Transverse colon (tissue), 4 donors: ENCODE results near the gene S100A5. TPM values are rescaled to one million over a fixed set of nuclear protein-coding genes. Genes with fewer than 3 reads are reported as not detected.
"Not testable (repeated sequence)": the region's sequence is repeated elsewhere in the genome, so short reads cannot be mapped to it uniquely, and the experiment has no call there.

ENCODE experiments used
- DNase-seq: peaks from one replicate; pipeline ENCODE4 v3.0.0-alpha.2; 2019
- H3K27ac ChIP-seq, 4 donors: fragments of 200-600 bp; sonication (generic); 2 replicates each; pipeline ENCODE4 v1.5.1; 2016 to 2018; ENCODE audit warnings: inconsistent platforms in 4 of 4
- H3K27me3 ChIP-seq: fragments of 200-600 bp; sonication (generic); 2 replicates; pipeline ENCODE4 v1.5.1; 2017; ENCODE audit warnings: inconsistent platforms
- H3K36me3 ChIP-seq, 4 donors: fragments of 200-600 bp; sonication (generic); 2 replicates each; pipeline ENCODE4 v1.5.1; 2017 to 2019; ENCODE audit warnings: inconsistent platforms in 4 of 4
- H3K4me1 ChIP-seq, 4 donors: fragments of 200-600 bp; sonication (generic); 2 replicates each; pipeline ENCODE4 v1.5.1; 2017 to 2020; ENCODE audit warnings: inconsistent platforms in 4 of 4
- H3K4me3 ChIP-seq, 4 donors: fragments of 200-600 bp; sonication (generic); 1 replicate in 1 of 4; 2 replicates in 3 of 4; pipeline versions ENCODE4 v1.5.1 to v1.6.1; 2017 to 2019; ENCODE audit warnings: inconsistent platforms in 4 of 4
- H3K9me3 ChIP-seq, 2 donors: fragments of 200-600 bp; sonication (generic); 2 replicates each; pipeline ENCODE4 v1.5.1; 2017 to 2019; ENCODE audit warnings: inconsistent platforms in 2 of 2
- CTCF ChIP-seq, 5 experiments: fragments of 200-600 bp in 3 of 5; fragments of 450-650 bp in 2 of 5; sonication (generic) in 3 of 5; IDR thresholded peaks; 1 replicate in 2 of 5; 2 replicates in 3 of 5; pipeline ENCODE4 v1.5.1; 2016 to 2017; ENCODE audit warnings: antibody characterized with exemption in 5 of 5, inconsistent platforms in 3 of 5, mild to moderate bottlenecking in 2 of 5, moderate library complexity in 1 of 5
- EP300 ChIP-seq: sonication (generic); formaldehyde crosslinking; IDR thresholded peaks from one replicate; pipeline ENCODE4 v1.6.1; 2017; ENCODE audit warnings: antibody characterized with exemption, low read depth
- POLR2A ChIP-seq: fragments of 450-650 bp; IDR thresholded peaks from one replicate; pipeline ENCODE4 v1.6.1; 2016; ENCODE audit warnings: antibody characterized with exemption, mild to moderate bottlenecking, moderate library complexity
- POLR2AphosphoS5 ChIP-seq, 3 donors: sonication (generic); formaldehyde crosslinking; IDR thresholded peaks; one replicate each; pipeline ENCODE4 v1.6.1; 2016; ENCODE audit warnings: antibody characterized with exemption in 3 of 3
- WGBS, 2 donors: methylation state at CpG; one replicate each; pipeline ENCODE4 v1.1.5; 2018; ENCODE audit warnings: low coverage in 1 of 2; 5-methylcytosine and 5-hydroxymethylcytosine counted together
- in situ Hi-C, 4 donors: fragments of 200-750 bp; cut with MboI; loops; one replicate each; pipeline versions ENCODE4 v1.15.0 to v1.15.1; 2017; ENCODE audit warnings: low sequenced_read_pairs in 3 of 4, low pct_ligation_motif_present in 1 of 4, low pct_unique_long_range_greater_than_20kb in 1 of 4
- intact Hi-C: fragments of 100-400 bp; cut with DNase I; formaldehyde crosslinking; loops from one replicate; pipeline ENCODE4 v1.15.1; 2023; ENCODE audit warnings: low total_unique reads
- total RNA-seq, 4 donors: library from RNA; depleted of rRNA; stranded (reverse); fragments of >200 nt; gene quantifications; one replicate each; pipeline ENCODE4 v1.1.0, GENCODE V29; 2016

Gene S100A5
- total RNA-seq, 4 donors from 2014 or later: not detected

- DNase-seq: no peak
- no peak for TF ChIP-seq POLR2A
- TF ChIP-seq EP300: no peak
- TF ChIP-seq CTCF (IDR thresholded peaks at IDR 0.05): no peak
- TF ChIP-seq POLR2AphosphoS5 (IDR thresholded peaks at IDR 0.05): no peak
- H3K9me3 ChIP-seq: no peaks in the 10 kb centered on the region
- no peaks in the 10 kb centered on the region for H3K36me3 ChIP-seq
- no peaks in the 10 kb centered on the region for H3K4me1 ChIP-seq
- in situ Hi-C loops: loop anchor here in 1 of 4 donors (25.0 kb wide), 1 partner anchor 224 kb away; the partner anchor contains the start of gene S100A9
- no peaks in the 10 kb centered on the region for H3K27me3 ChIP-seq
- H3K4me3 ChIP-seq: no peak overlapping the region
- intact Hi-C loops: no loop called here
- 13 to 53% methylated on average over 1 of the region's 1 CpG for WGBS, 2 donors
- no peak overlapping the region for H3K27ac ChIP-seq
These were observed 45.6 kb upstream of the S100A5 start for GRCh38 chr1:153586347-153586746.

- no peaks in the 10 kb centered on the region for H3K4me1 ChIP-seq
- no peak overlapping the region for H3K4me3 ChIP-seq
- no peak overlapping the region for H3K27ac ChIP-seq
- H3K9me3 ChIP-seq: no peaks in the 10 kb centered on the region
- 80 to 86% methylated on average over 1 of the region's 1 CpG for whole genome bisulfite sequencing, 2 donors
- no peak for DNase-seq
- no peak for TF ChIP-seq CTCF (IDR thresholded peaks at IDR 0.05)
- no peak for TF ChIP-seq POLR2AphosphoS5 (IDR thresholded peaks at IDR 0.05)
- TF ChIP-seq EP300: no peak
- no peak for TF ChIP-seq POLR2A
- no peaks in the 10 kb centered on the region for H3K36me3 ChIP-seq
- intact Hi-C loops (no loop called here), in situ Hi-C loops (loop anchor here in 1 of 4 donors (25.0 kb wide), 1 partner anchor 223 kb away; the partner anchor contains the start of gene S100A9)
- no peaks in the 10 kb centered on the region for H3K27me3 ChIP-seq
These were observed 44.3 kb upstream of the S100A5 start for GRCh38 chr1:153585006-153585405.

GRCh38 chr1:153583976-153584375, 43.2 kb upstream of the S100A5 start:
- no peaks in the 10 kb centered on the region for H3K9me3 ChIP-seq
- no peak overlapping the region for H3K27ac ChIP-seq
- 77 to 90% methylated on average over 2 of the region's 2 CpGs for WGBS, 2 donors
- intact Hi-C loops (no loop called here), in situ Hi-C loops (loop anchor here in 1 of 4 donors (25.0 kb wide), 1 partner anchor 222 kb away; the partner anchor contains the start of gene S100A9)
- TF ChIP-seq POLR2A (no peak), CTCF (IDR thresholded peaks at IDR 0.05) (no peak), EP300 (no peak), POLR2AphosphoS5 (IDR thresholded peaks at IDR 0.05) (no peak)
- no peak overlapping the region for H3K4me3 ChIP-seq
- H3K27me3 ChIP-seq: no peaks in the 10 kb centered on the region
- no peaks in the 10 kb centered on the region for H3K36me3 ChIP-seq
- no peaks in the 10 kb centered on the region for H3K4me1 ChIP-seq
- DNase-seq: no peak

- H3K4me3 ChIP-seq, H3K27me3 ChIP-seq, H3K9me3 ChIP-seq, H3K36me3 ChIP-seq, DNase-seq, intact Hi-C loops, H3K27ac ChIP-seq, H3K4me1 ChIP-seq: not testable (repeated sequence)
- in situ Hi-C loops: loop anchor here in 1 of 4 donors (25.0 kb wide), 1 partner anchor 221 kb away; the partner anchor contains the start of gene S100A9
- 87% methylated on average over 2 of the region's 3 CpGs; no CpG with 5 or more reads in 1 of the 2 donors for WGBS, 2 donors
These were observed 42.8 kb upstream of the S100A5 start for GRCh38 chr1:153583514-153583913.

- in situ Hi-C loops: loop anchor here in 1 of 4 donors (25.0 kb wide), 1 partner anchor 221 kb away; the partner anchor contains the start of gene S100A9
- 95% methylated on average over 26 of the region's 34 CpGs; no CpG with 5 or more reads in 1 of the 2 donors for WGBS, 2 donors
- intact Hi-C loops: not testable (repeated sequence)
These were observed 42.1 kb upstream of the S100A5 start for GRCh38 chr1:153582836-153583235.

More at GRCh38 chr1:153582836-153583235, 42.1 kb upstream of the S100A5 start:
- not testable (repeated sequence) for H3K9me3 ChIP-seq, H3K27me3 ChIP-seq, H3K4me1 ChIP-seq, H3K27ac ChIP-seq, H3K4me3 ChIP-seq, H3K36me3 ChIP-seq, DNase-seq
